Caco-2 (cell line): ENCODE measurements around the gene ARHGEF33. TPM values are rescaled to one million over a fixed set of nuclear protein-coding genes. Genes with fewer than 3 reads are reported as not detected.

Source experiments
- BruUV-seq: library from RNA; stranded (reverse); fragments of 400-500 nt; replicated peaks from 2 replicates; lab custom pipeline; 2021; lab: Mats Ljungman, UMichigan
- CTCF ChIA-PET: fragments of 300-600 bp; sonication (Branson Sonifier 250); formaldehyde crosslinking; loops from one replicate; lab custom pipeline; 2022; ENCODE audit warnings: antibody characterized with exemption; lab: Charles Lee
- POLR2A ChIA-PET: fragments of 300-600 bp; sonication (Branson Sonifier 250); formaldehyde crosslinking; loops from one replicate; lab custom pipeline; 2022; ENCODE audit warnings: antibody characterized with exemption; lab: Charles Lee
- DNase-seq, 2 experiments: peaks; one replicate each; pipeline versions ENCODE4 v3.0.0 to v3.0.0-alpha.2; 2020 to 2022
- H3K27me3 ChIP-seq: replicated peaks from 2 replicates; pipeline ENCODE4 v1.6.0; 2011; ENCODE audit warnings: low read length; ENCODE audit not compliant: control insufficient read depth, insufficient read depth
- H3K36me3 ChIP-seq: 2 replicates; pipeline ENCODE4 v1.5.1; 2011; ENCODE audit warnings: low read length; ENCODE audit not compliant: control insufficient read depth, insufficient read depth
- H3K4me1 ChIP-seq: fragments of 250-450 bp; sonication (Bioruptor Pico); 2 replicates; pipeline ENCODE4 v1.5.1; 2020; ENCODE audit warnings: mild to moderate bottlenecking
- H3K4me3 ChIP-seq: 2 replicates; pipeline ENCODE4 v1.5.1; 2011; ENCODE audit warnings: low read depth, mild to moderate bottlenecking, control low read depth, low read length
- H3K9me3 ChIP-seq: fragments of 250-450 bp; sonication (Bioruptor Pico); 2 replicates; pipeline ENCODE4 v1.5.1; 2020; ENCODE audit warnings: mild to moderate bottlenecking, moderate library complexity
- H3K27ac Mint-ChIP-seq: one replicate; pipeline ENCODE4 v1.8.0; 2022; ENCODE audit warnings: mixed read lengths; ENCODE audit not compliant: unreplicated experiment
- H3K27me3 Mint-ChIP-seq: one replicate; pipeline ENCODE4 v1.8.0; 2022; ENCODE audit warnings: mixed read lengths; ENCODE audit not compliant: insufficient read depth, unreplicated experiment
- H3K36me3 Mint-ChIP-seq: one replicate; pipeline ENCODE4 v1.8.0; 2022; ENCODE audit warnings: mild to moderate bottlenecking, mixed read lengths; ENCODE audit not compliant: insufficient read depth, unreplicated experiment
- H3K4me1 Mint-ChIP-seq: one replicate; pipeline ENCODE4 v1.8.0; 2022; ENCODE audit warnings: low read depth, mixed read lengths; ENCODE audit not compliant: unreplicated experiment
- H3K4me3 Mint-ChIP-seq: one replicate; pipeline ENCODE4 v1.8.0; 2022; ENCODE audit warnings: mild to moderate bottlenecking, moderate library complexity, mixed read lengths; ENCODE audit not compliant: unreplicated experiment
- H3K9me3 Mint-ChIP-seq: one replicate; pipeline ENCODE4 v1.8.0; 2022; ENCODE audit warnings: mixed read lengths; ENCODE audit not compliant: unreplicated experiment
- intact Hi-C: fragments of 100-400 bp; cut with micrococcal nuclease; formaldehyde crosslinking; loops from one replicate; pipeline ENCODE4 v1.10.0; 2022; ENCODE audit not compliant: unreplicated experiment
- total RNA-seq: library from RNA; stranded (reverse); gene quantifications from 2 replicates; pipeline ENCODE4 v1.2.3, GENCODE V29; 2022
- TF ChIP-seq, protein P1 (sequence below), 2 experiments: fragments of 200-600 bp in 1 of 2; IDR thresholded peaks; 1 replicate in 1 of 2; 2 replicates in 1 of 2; pipeline versions ENCODE4 v1.5.1 to v1.8.0; 2011 to 2022; ENCODE audit warnings: antibody characterized with exemption in 1 of 2, control low read depth in 1 of 2, inconsistent platforms in 1 of 2, low read depth in 1 of 2, low read length in 1 of 2, mild to moderate bottlenecking in 1 of 2, moderate library complexity in 1 of 2; ENCODE audit not compliant: insufficient read depth in 1 of 2, severe bottlenecking in 1 of 2, unreplicated experiment in 1 of 2

ARHGEF33 gene
- total RNA-seq, 1 experiment from 2014 or later, result not detected

GRCh38 chr2:39022642-39023235 lies 133.1 kb downstream of the ARHGEF33 start:
- DNase-seq, result no peak
- H3K27me3 ChIP-seq, result no peaks in the 10 kb centered on the region
- TSS peak; percentile 36 for BruUV-seq
- H3K4me1 ChIP-seq, result no peaks in the 10 kb centered on the region
- H3K36me3 ChIP-seq, result peaks cover 2% of the 10 kb centered on the region; the same call in 1 of the 2 replicates
- H3K27ac Mint-ChIP-seq, result no peak overlapping the region
- intact Hi-C loops, result no loop called here
- no peaks in the 10 kb centered on the region for H3K9me3 ChIP-seq
- H3K4me3 Mint-ChIP-seq, result no peak overlapping the region
- H3K4me1 Mint-ChIP-seq, result no peaks in the 10 kb centered on the region
- no peaks in the 10 kb centered on the region for H3K27me3 Mint-ChIP-seq
- no peaks in the 10 kb centered on the region for H3K9me3 Mint-ChIP-seq
- TF ChIP-seq, protein P1, sequence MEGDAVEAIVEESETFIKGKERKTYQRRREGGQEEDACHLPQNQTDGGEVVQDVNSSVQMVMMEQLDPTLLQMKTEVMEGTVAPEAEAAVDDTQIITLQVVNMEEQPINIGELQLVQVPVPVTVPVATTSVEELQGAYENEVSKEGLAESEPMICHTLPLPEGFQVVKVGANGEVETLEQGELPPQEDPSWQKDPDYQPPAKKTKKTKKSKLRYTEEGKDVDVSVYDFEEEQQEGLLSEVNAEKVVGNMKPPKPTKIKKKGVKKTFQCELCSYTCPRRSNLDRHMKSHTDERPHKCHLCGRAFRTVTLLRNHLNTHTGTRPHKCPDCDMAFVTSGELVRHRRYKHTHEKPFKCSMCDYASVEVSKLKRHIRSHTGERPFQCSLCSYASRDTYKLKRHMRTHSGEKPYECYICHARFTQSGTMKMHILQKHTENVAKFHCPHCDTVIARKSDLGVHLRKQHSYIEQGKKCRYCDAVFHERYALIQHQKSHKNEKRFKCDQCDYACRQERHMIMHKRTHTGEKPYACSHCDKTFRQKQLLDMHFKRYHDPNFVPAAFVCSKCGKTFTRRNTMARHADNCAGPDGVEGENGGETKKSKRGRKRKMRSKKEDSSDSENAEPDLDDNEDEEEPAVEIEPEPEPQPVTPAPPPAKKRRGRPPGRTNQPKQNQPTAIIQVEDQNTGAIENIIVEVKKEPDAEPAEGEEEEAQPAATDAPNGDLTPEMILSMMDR (IDR thresholded peaks at IDR 0.05; ENCODE audit: insufficient read depth in 1 of 2, low read depth in 1 of 2, low read length in 1 of 2, severe bottlenecking in 1 of 2, unreplicated experiment in 1 of 2), result no peak
- CTCF ChIA-PET, result no interaction called here
- H3K4me3 ChIP-seq, result no peak overlapping the region
- POLR2A ChIA-PET, result no interaction called here
- H3K36me3 Mint-ChIP-seq, result peaks cover 9% of the 10 kb centered on the region

DNA sequence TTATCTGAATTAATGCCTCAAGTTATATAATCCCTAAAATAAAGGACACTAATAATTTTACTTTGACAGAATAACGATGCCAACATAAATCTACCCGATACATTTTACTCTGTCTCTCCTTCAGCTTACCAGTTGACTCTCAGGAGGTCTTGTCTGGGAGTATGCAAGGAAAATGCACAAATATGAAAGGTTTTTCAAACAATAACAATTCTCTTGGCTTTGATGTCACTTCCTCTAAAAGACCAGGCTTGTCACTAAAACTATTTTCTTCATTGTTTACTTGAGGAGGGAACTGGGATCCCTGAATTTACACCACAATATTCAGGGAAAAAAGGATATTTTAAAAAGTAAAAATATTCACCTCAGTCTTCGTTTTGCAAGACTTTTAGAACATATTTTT lies 134.0 kb downstream of the ARHGEF33 start:
- Mint-ChIP-seq H3K9me3 (no peaks in the 10 kb centered on the region), H3K36me3 (peaks cover 9% of the 10 kb centered on the region), H3K27ac (no peak overlapping the region), H3K4me3 (no peak overlapping the region), H3K4me1 (no peaks in the 10 kb centered on the region), H3K27me3 (no peaks in the 10 kb centered on the region)
- H3K4me3 ChIP-seq, result no peak overlapping the region
- TF ChIP-seq, protein P1 (IDR thresholded peaks at IDR 0.05; ENCODE audit: insufficient read depth in 1 of 2, low read depth in 1 of 2, low read length in 1 of 2, severe bottlenecking in 1 of 2, unreplicated experiment in 1 of 2), result no peak
- POLR2A ChIA-PET, result no interaction called here
- no peak for DNase-seq
- H3K36me3 ChIP-seq, result peaks cover 2% of the 10 kb centered on the region; the same call in 1 of the 2 replicates
- no peaks in the 10 kb centered on the region for H3K9me3 ChIP-seq
- BruUV-seq, result no TSS peak
- no peaks in the 10 kb centered on the region for H3K4me1 ChIP-seq
- CTCF ChIA-PET, result no interaction called here
- intact Hi-C loops, result no loop called here
- no peaks in the 10 kb centered on the region for H3K27me3 ChIP-seq

GRCh38 chr2:39024833-39025232 lies 135.2 kb downstream of the ARHGEF33 start:
- no TSS peak for BruUV-seq
- H3K27ac Mint-ChIP-seq, result no peak overlapping the region

More at GRCh38 chr2:39024833-39025232, 135.2 kb downstream of the ARHGEF33 start:
- ChIA-PET POLR2A (interaction anchor here (0.6 kb wide), 1 partner anchor 167 kb away, joined by 3 read pairs; no protein-coding TSS in a partner anchor), CTCF (no interaction called here)
- Mint-ChIP-seq H3K4me3 (no peak overlapping the region), H3K27me3 (no peaks in the 10 kb centered on the region), H3K36me3 (peaks cover 9% of the 10 kb centered on the region), H3K4me1 (no peaks in the 10 kb centered on the region), H3K9me3 (no peaks in the 10 kb centered on the region)
- Histone ChIP-seq H3K27me3 (no peaks in the 10 kb centered on the region), H3K4me1 (no peaks in the 10 kb centered on the region), H3K9me3 (no peaks in the 10 kb centered on the region), H3K36me3 (peaks cover 2% of the 10 kb centered on the region; the same call in 1 of the 2 replicates), H3K4me3 (no peak overlapping the region)
- intact Hi-C loops, result no loop called here
- DNase-seq, result no peak
- TF ChIP-seq, protein P1 (IDR thresholded peaks at IDR 0.05; ENCODE audit: insufficient read depth in 1 of 2, low read depth in 1 of 2, low read length in 1 of 2, severe bottlenecking in 1 of 2, unreplicated experiment in 1 of 2), result no peak

Other genes with a start within 250 kb of the ARHGEF33 start
- 48.5 and 48.7 TPM in 2 replicates for gene GALM, start 223.8 kb upstream of the ARHGEF33 start, total RNA-seq
- 224 and 233 TPM in 2 replicates for gene SRSF7, start 138.5 kb upstream of the ARHGEF33 start, total RNA-seq
- 21.3 and 24.2 TPM in 2 replicates for gene GEMIN6, start 111.7 kb upstream of the ARHGEF33 start, total RNA-seq
- gene DHX57, start 13.9 kb upstream of the ARHGEF33 start, total RNA-seq, result 18.3 and 20.6 TPM in 2 replicates
- 4.8 and 5.5 TPM in 2 replicates for gene MORN2, start 13.9 kb upstream of the ARHGEF33 start, total RNA-seq
- gene SOS1, start 231.2 kb downstream of the ARHGEF33 start, total RNA-seq, result 49.7 and 50.1 TPM in 2 replicates